ENCODE measurements around the gene TSFM.

Gene TSFM

DNA sequence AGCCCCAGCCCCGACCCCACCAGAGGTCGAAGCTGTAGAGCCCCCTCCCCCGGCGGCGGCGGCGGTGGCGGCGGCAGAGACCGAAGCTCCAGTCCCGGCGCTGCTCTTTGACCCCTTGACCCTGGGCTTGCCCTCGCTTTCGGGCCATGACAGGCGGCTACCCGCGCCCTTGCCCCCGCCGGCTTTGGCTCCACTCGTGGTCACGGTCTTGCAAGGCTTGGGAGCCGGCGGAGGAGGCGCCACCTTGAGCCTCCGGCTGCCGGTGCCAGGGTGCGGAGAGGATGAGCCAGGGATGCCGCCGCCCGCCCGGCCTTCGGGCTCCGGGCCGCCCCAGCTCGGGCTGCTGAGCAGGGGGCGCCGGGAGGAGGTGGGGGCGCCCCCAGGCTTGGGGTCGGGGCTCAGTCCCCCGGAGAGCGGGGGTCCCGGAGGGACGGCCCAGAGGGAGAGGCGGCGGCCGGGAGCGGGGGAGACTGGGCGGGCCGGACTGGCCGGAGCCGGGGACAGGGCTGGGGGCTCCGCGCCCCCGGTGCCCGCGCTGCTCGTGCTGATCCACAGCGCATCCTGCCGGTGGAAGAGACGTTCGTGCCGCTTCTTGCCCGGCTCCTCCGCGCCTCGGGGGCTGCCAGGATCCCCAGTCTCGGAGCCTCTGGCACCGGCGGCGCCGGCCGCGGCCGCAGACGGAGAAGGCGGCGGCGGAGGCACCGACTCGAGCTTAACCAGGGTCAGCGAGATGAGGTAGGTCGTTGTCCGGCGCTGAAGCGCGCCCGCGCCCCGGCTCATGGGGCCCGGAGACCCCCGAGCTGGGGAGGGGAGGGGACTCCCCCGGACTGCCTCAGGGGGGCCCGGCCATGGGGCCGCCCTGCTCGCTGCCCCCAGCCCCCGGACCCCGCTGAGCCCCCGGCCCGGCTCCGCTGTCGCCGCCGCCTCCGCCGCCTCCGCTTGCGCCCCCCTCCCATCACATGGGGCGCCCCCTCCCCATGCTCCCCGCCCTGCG is 44.8 kb upstream of the TSFM start:
- TF ChIP-seq, protein P1, sequence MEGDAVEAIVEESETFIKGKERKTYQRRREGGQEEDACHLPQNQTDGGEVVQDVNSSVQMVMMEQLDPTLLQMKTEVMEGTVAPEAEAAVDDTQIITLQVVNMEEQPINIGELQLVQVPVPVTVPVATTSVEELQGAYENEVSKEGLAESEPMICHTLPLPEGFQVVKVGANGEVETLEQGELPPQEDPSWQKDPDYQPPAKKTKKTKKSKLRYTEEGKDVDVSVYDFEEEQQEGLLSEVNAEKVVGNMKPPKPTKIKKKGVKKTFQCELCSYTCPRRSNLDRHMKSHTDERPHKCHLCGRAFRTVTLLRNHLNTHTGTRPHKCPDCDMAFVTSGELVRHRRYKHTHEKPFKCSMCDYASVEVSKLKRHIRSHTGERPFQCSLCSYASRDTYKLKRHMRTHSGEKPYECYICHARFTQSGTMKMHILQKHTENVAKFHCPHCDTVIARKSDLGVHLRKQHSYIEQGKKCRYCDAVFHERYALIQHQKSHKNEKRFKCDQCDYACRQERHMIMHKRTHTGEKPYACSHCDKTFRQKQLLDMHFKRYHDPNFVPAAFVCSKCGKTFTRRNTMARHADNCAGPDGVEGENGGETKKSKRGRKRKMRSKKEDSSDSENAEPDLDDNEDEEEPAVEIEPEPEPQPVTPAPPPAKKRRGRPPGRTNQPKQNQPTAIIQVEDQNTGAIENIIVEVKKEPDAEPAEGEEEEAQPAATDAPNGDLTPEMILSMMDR (IDR thresholded peaks at IDR 0.05; ENCODE audit: low read depth, low read length) = peak; percentile 31
- DNase-seq (ENCODE audit: extremely low read depth, low read depth) = no peak

DNA sequence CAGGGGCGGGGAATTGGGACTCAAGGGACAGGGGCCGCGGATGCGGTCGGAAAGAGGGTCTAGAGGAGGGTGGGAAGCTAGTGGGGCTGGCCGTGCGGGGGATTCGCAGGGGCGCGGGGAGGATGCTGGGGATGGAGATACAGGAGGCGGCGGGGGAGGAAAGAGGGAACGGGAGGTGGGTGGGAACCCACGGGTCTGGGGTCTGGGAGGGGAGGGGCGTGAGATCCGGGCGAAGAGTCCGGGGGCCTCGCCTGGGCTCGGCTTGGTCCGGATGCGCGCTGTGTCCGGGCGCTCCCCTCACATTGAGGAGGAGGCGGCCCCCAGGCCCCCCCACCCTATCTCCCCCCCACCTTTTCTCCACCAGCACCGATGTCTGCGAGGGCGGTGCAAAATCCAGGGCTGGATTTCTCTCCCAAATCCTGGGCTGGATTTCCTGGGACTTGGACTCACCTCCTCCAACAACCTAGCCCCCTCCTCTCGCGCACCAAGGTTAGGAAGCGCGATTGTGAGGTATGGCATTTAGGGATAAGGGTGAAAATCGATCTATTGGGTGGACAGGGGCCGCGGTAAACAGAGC is 43.8 kb upstream of the TSFM start, which contains the start of gene AGAP2:
Gene AGAP2 (minus strand): TSS at position 82 of the 577 bp plus-strand sequence. CDS start 496 bp downstream, outside the sequence.
- TF ChIP-seq, protein P1 (IDR thresholded peaks at IDR 0.05; ENCODE audit: low read depth, low read length) = no peak
- DNase-seq (ENCODE audit: extremely low read depth, low read depth) = no peak

DNA sequence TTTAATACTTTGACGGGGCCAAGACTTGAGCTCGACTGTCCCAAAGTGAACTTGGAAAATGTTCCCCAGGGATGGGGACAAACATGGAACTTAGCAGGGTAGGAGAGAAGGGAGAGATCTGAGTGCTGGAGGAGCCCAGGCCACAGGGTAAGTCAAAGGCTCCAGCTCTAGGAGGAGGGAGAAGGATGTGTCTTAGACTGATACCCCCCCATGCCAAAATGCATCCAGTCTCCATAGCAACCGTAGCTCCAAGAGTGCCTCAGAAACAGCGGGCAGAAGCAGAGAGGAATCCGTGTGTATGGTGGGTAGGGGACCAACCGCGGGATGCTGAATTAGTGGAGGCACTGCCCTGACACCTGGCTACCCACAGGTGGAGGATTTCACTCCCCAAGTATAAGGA is 43.2 kb upstream of the TSFM start:
- no peak for DNase-seq (ENCODE audit: extremely low read depth, low read depth)
- TF ChIP-seq, protein P1 (IDR thresholded peaks at IDR 0.05; ENCODE audit: low read depth, low read length) = no peak

DNA sequence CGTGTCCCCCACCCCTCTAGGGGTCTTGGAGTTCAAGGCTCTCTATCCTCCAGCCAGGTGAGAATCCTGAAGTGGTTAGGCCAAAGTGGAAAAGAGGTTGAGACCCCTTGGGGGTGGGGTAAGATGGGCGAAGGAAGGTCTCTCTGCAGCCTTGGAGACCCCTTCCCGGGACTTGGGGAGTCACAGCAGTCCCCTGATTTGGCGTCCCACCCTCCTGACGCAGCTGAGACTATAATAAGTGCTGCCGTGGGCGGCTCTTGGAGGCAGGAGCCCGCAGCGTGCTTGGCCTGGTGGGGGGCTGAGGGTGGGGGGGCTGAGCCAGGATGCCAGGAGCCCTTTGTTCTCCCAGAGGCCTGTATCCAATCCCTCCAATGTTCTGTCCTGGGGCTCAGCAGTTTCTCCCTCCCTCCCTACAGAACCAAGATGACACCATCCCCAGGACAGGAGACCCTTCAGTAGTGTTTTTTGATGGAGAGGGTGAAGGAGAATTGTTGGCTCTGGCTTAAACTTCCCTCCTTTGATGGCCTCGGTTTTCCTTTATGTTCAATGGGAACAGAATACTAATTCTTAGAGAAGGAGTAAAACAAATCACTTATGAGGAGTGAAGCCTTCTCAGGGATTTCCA is 42.6 kb upstream of the TSFM start:
- no peak for DNase-seq (ENCODE audit: extremely low read depth, low read depth)
- TF ChIP-seq, protein P1 (IDR thresholded peaks at IDR 0.05; ENCODE audit: low read depth, low read length) = no peak

DNA sequence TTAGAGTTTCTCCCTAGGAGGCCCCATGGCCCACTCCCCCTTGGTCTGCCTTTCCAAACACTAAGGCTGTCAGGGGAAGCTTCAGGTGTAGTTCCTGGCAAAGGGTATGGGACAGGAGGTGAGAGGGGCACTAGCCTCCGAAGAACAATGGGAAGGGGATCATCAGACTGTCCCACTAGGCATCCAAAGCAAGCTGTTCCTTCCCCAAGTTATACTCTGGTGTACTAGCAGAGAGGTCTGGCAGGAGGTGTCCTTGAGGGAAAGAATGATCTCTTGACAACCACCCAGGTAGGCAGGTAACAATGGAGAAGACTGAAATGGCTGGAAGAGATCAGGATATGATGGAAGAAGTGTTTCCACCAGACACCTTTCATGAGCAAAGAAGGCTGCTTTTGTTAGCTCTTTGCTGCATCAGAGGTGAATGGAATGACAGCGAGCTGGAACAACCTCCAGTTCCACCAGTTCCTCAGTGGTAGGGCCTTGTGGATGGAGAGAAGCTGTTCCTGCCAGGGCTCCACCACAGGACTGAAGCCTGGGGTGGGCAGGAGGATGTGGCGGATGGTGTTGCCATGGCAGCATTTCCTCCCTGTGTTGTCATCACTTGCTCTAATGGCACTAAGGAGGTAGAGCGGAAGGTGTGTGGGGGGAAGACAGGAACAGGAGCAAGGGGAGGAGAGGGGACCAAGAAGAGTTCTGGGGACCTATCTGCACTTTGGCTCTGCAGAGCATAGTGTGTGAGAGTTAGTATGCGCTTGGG is 41.8 kb upstream of the TSFM start:
- DNase-seq (ENCODE audit: extremely low read depth, low read depth) = no peak
- TF ChIP-seq, protein P1 (IDR thresholded peaks at IDR 0.05; ENCODE audit: low read depth, low read length) = no peak

DNA sequence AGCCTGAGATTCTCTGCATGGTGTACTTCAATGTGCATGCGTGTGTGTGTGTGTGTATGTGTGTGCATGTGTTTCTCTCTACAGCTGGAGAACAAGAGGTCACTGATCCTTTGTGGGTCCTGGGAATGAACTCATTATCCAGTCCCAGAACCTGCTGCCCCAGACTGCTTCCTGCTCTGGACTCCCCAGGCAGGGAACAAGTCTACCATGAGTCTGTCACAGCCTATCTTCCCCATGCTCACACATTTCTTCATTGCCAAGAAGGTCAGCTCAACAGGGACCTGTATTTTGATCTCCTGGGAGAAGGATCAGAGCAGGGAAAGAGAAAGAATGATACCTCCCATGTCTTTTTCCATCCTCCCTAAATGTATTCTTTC is 41.2 kb upstream of the TSFM start:
- no peak for DNase-seq (ENCODE audit: extremely low read depth, low read depth)
- TF ChIP-seq, protein P1 (IDR thresholded peaks at IDR 0.05; ENCODE audit: low read depth, low read length) = no peak

Data from AG09319 (cell line).